Activated CD4-positive, alpha-beta T cell treated with anti-CD3 and anti-CD28 coated beads, Interleukin-2, amount 10 ng/mL, durations not matched to agents 24 days and 14 days (primary cell): ENCODE data around the gene LCE1C. TPM values are rescaled to one million over a fixed set of nuclear protein-coding genes. Genes with fewer than 3 reads are reported as not detected.

Experiments
- DNase-seq: peaks from one replicate; pipeline ENCODE4 v3.0.0; 2022
- H3K27ac Mint-ChIP-seq: one replicate; pipeline ENCODE4 v1.8.0; 2022; ENCODE audit warnings: mild to moderate bottlenecking, mixed read lengths
- H3K27me3 Mint-ChIP-seq: one replicate; pipeline ENCODE4 v1.8.0; 2022; ENCODE audit warnings: mixed read lengths
- H3K36me3 Mint-ChIP-seq: one replicate; pipeline ENCODE4 v1.8.0; 2022; ENCODE audit warnings: low read depth, mild to moderate bottlenecking, mixed read lengths
- H3K4me1 Mint-ChIP-seq: one replicate; pipeline ENCODE4 v1.8.0; 2021; ENCODE audit warnings: mixed read lengths
- H3K4me3 Mint-ChIP-seq: one replicate; pipeline ENCODE4 v1.8.0; 2022; ENCODE audit warnings: mild to moderate bottlenecking, moderate library complexity, mixed read lengths
- H3K9me3 Mint-ChIP-seq: one replicate; pipeline ENCODE4 v1.8.0; 2021; ENCODE audit warnings: mixed read lengths
- intact Hi-C: fragments of 100-400 bp; cut with micrococcal nuclease; formaldehyde crosslinking; loops from one replicate; pipeline ENCODE4 v1.15.1; 2023
- total RNA-seq: library from RNA; stranded (reverse); gene quantifications from 2 replicates; pipeline ENCODE4 v1.2.3, GENCODE V29; 2022

Gene LCE1C
- total RNA-seq, 1 donor from 2014 or later, result not detected

GRCh38 chr1:152777510-152778137, 28.8 kb downstream of the LCE1C start:
- Mint-ChIP-seq H3K36me3 (no peaks in the 10 kb centered on the region), H3K9me3 (no peaks in the 10 kb centered on the region), H3K4me1 (no peaks in the 10 kb centered on the region), H3K4me3 (no peak overlapping the region), H3K27me3 (peaks cover 5% of the 10 kb centered on the region), H3K27ac (no peak overlapping the region)
- intact Hi-C loops, result no loop called here
- DNase-seq, result no peak

- H3K4me1 Mint-ChIP-seq, result no peaks in the 10 kb centered on the region
- H3K27me3 Mint-ChIP-seq, result peaks cover 5% of the 10 kb centered on the region
- no peak for DNase-seq
These were observed 30.1 kb downstream of the LCE1C start for GRCh38 chr1:152776361-152776760.

GRCh38 chr1:152774875-152775274, 31.6 kb downstream of the LCE1C start, which contains the start of gene LCE1F:
Gene LCE1F, plus strand, starts transcription at chr1:152775140. Its CDS starts 1,232 bp downstream, at chr1:152776372.
- intact Hi-C loops, result no loop called here
- H3K27ac Mint-ChIP-seq, result no peak within 1 kb of the TSS

More at GRCh38 chr1:152776361-152776760, 30.1 kb downstream of the LCE1C start:
- no peak overlapping the region for H3K27ac Mint-ChIP-seq
- intact Hi-C loops, result no loop called here
- H3K4me3 Mint-ChIP-seq, result no peak overlapping the region
- no peaks in the 10 kb centered on the region for H3K9me3 Mint-ChIP-seq
- no peaks in the 10 kb centered on the region for H3K36me3 Mint-ChIP-seq

GRCh38 chr1:152770411-152770810, 36.0 kb downstream of the LCE1C start:
- Mint-ChIP-seq H3K36me3 (no peaks in the 10 kb centered on the region), H3K4me3 (no peak overlapping the region), H3K27ac (no peak overlapping the region), H3K4me1 (no peaks in the 10 kb centered on the region), H3K27me3 (peaks cover 4% of the 10 kb centered on the region), H3K9me3 (no peaks in the 10 kb centered on the region)
- intact Hi-C loops, result no loop called here
- DNase-seq, result no peak

More at GRCh38 chr1:152774875-152775274, 31.6 kb downstream of the LCE1C start, which contains the start of gene LCE1F:
- H3K36me3 Mint-ChIP-seq, result no peaks in the 10 kb centered on the region
- H3K4me3 Mint-ChIP-seq, result no peak within 1 kb of the TSS
- peaks cover 3% of the 10 kb centered on the region for H3K27me3 Mint-ChIP-seq
- H3K9me3 Mint-ChIP-seq, result no peaks in the 10 kb centered on the region
- DNase-seq, result no peak
- no peaks in the 10 kb centered on the region for H3K4me1 Mint-ChIP-seq

- Mint-ChIP-seq H3K27ac (no peak overlapping the region), H3K4me3 (no peak overlapping the region), H3K27me3 (peaks cover 4% of the 10 kb centered on the region), H3K4me1 (no peaks in the 10 kb centered on the region), H3K36me3 (no peaks in the 10 kb centered on the region), H3K9me3 (no peaks in the 10 kb centered on the region)
- intact Hi-C loops, result no loop called here
- DNase-seq, result peak; percentile 19
These were observed 37.5 kb downstream of the LCE1C start for GRCh38 chr1:152768847-152769533.

GRCh38 chr1:152761609-152762213, 44.7 kb downstream of the LCE1C start:
- Mint-ChIP-seq H3K36me3 (no peaks in the 10 kb centered on the region), H3K27me3 (no peaks in the 10 kb centered on the region), H3K9me3 (no peaks in the 10 kb centered on the region), H3K4me3 (no peak overlapping the region), H3K27ac (no peak overlapping the region), H3K4me1 (no peaks in the 10 kb centered on the region)
- intact Hi-C loops, result no loop called here
- no peak for DNase-seq

GRCh38 chr1:152760551-152761190, 45.8 kb downstream of the LCE1C start:
- Mint-ChIP-seq H3K27ac (no peak overlapping the region), H3K27me3 (no peaks in the 10 kb centered on the region), H3K36me3 (no peaks in the 10 kb centered on the region), H3K4me1 (no peaks in the 10 kb centered on the region), H3K9me3 (no peaks in the 10 kb centered on the region), H3K4me3 (no peak overlapping the region)
- intact Hi-C loops, result no loop called here
- peak; percentile 50 for DNase-seq

- DNase-seq, result peak; percentile 35
- H3K27ac Mint-ChIP-seq, result no peak overlapping the region
- no peaks in the 10 kb centered on the region for H3K27me3 Mint-ChIP-seq
- H3K4me1 Mint-ChIP-seq, result no peaks in the 10 kb centered on the region
- H3K36me3 Mint-ChIP-seq, result no peaks in the 10 kb centered on the region
- no peaks in the 10 kb centered on the region for H3K9me3 Mint-ChIP-seq
- intact Hi-C loops, result no loop called here
- no peak overlapping the region for H3K4me3 Mint-ChIP-seq
These were observed 46.8 kb downstream of the LCE1C start for GRCh38 chr1:152759453-152760173.

- DNase-seq, result no peak
- Mint-ChIP-seq H3K4me1 (no peaks in the 10 kb centered on the region), H3K9me3 (no peaks in the 10 kb centered on the region), H3K4me3 (no peak overlapping the region), H3K36me3 (no peaks in the 10 kb centered on the region), H3K27me3 (no peaks in the 10 kb centered on the region), H3K27ac (no peak overlapping the region)
- intact Hi-C loops, result no loop called here
These were observed 47.8 kb downstream of the LCE1C start for GRCh38 chr1:152758636-152759035.

- intact Hi-C loops, result no loop called here
- Mint-ChIP-seq H3K4me3 (no peak within 1 kb of the TSS), H3K36me3 (no peaks in the 10 kb centered on the region), H3K27me3 (no peaks in the 10 kb centered on the region), H3K4me1 (no peaks in the 10 kb centered on the region), H3K27ac (no peak within 1 kb of the TSS), H3K9me3 (no peaks in the 10 kb centered on the region)
- DNase-seq, result no peak
These were observed 48.7 kb downstream of the LCE1C start, which contains the start of gene KPRP for GRCh38 chr1:152757747-152758146. Gene KPRP, plus strand, starts transcription at chr1:152758025. Its CDS starts 1,564 bp downstream, at chr1:152759589.

- Mint-ChIP-seq H3K9me3 (no peaks in the 10 kb centered on the region), H3K27ac (no peak overlapping the region), H3K4me1 (no peaks in the 10 kb centered on the region), H3K27me3 (no peaks in the 10 kb centered on the region), H3K36me3 (no peaks in the 10 kb centered on the region), H3K4me3 (no peak overlapping the region)
- intact Hi-C loops, result no loop called here
- DNase-seq, result no peak
These were observed 49.6 kb downstream of the LCE1C start for GRCh38 chr1:152756872-152757271.
